Stimulated activated CD8-positive, alpha-beta memory T cell treated with anti-CD3 and anti-CD28 coated beads, Interleukin-15, amount 100 ng/mL, for 24 hours (primary cell): ENCODE measurements around the gene PLEKHM3.

Source experiments
- DNase-seq: peaks from one replicate; pipeline ENCODE4 v3.0.0-alpha.2; 2020; ENCODE audit warnings: low read depth

Gene PLEKHM3

GRCh38 chr2:207849443-207849842 is 175.9 kb downstream of the PLEKHM3 start:
- no peak for DNase-seq

- no peak for DNase-seq
These were observed 176.8 kb downstream of the PLEKHM3 start for GRCh38 chr2:207848545-207848928.

GRCh38 chr2:207847807-207848544 is 177.4 kb downstream of the PLEKHM3 start:
- DNase-seq = no peak

GRCh38 chr2:207847098-207847806 is 178.1 kb downstream of the PLEKHM3 start:
- no peak for DNase-seq

GRCh38 chr2:207845202-207845864 is 180.0 kb downstream of the PLEKHM3 start:
- no peak for DNase-seq

- DNase-seq = no peak
These were observed 180.7 kb downstream of the PLEKHM3 start for GRCh38 chr2:207844648-207845047.

- no peak for DNase-seq
These were observed 185.2 kb downstream of the PLEKHM3 start for GRCh38 chr2:207840101-207840500.

- DNase-seq = no peak
These were observed 185.8 kb downstream of the PLEKHM3 start for GRCh38 chr2:207839575-207839974.

- no peak for DNase-seq
These were observed 186.3 kb downstream of the PLEKHM3 start for GRCh38 chr2:207839028-207839427.

- DNase-seq = no peak
These were observed 188.7 kb downstream of the PLEKHM3 start for GRCh38 chr2:207836521-207837133.

GRCh38 chr2:207835805-207836204 is 189.5 kb downstream of the PLEKHM3 start:
- DNase-seq = no peak

GRCh38 chr2:207833251-207833751 is 192.0 kb downstream of the PLEKHM3 start:
- no peak for DNase-seq

GRCh38 chr2:207831584-207832248 is 193.6 kb downstream of the PLEKHM3 start:
- DNase-seq = no peak

GRCh38 chr2:207830778-207831438 is 194.4 kb downstream of the PLEKHM3 start:
- no peak for DNase-seq

- DNase-seq = no peak
These were observed 196.8 kb downstream of the PLEKHM3 start for GRCh38 chr2:207828361-207829057.

- DNase-seq = no peak
These were observed 199.3 kb downstream of the PLEKHM3 start for GRCh38 chr2:207825978-207826377.

- no peak for DNase-seq
These were observed 200.0 kb downstream of the PLEKHM3 start for GRCh38 chr2:207825045-207825954.

- no peak for DNase-seq
These were observed 201.5 kb downstream of the PLEKHM3 start for GRCh38 chr2:207823865-207824264.
